ENCODE measurements around the gene PNPO.
A peak's percentile ranks its signal among the peaks of the same experiment; 100 is the strongest.

PNPO gene

DNA sequence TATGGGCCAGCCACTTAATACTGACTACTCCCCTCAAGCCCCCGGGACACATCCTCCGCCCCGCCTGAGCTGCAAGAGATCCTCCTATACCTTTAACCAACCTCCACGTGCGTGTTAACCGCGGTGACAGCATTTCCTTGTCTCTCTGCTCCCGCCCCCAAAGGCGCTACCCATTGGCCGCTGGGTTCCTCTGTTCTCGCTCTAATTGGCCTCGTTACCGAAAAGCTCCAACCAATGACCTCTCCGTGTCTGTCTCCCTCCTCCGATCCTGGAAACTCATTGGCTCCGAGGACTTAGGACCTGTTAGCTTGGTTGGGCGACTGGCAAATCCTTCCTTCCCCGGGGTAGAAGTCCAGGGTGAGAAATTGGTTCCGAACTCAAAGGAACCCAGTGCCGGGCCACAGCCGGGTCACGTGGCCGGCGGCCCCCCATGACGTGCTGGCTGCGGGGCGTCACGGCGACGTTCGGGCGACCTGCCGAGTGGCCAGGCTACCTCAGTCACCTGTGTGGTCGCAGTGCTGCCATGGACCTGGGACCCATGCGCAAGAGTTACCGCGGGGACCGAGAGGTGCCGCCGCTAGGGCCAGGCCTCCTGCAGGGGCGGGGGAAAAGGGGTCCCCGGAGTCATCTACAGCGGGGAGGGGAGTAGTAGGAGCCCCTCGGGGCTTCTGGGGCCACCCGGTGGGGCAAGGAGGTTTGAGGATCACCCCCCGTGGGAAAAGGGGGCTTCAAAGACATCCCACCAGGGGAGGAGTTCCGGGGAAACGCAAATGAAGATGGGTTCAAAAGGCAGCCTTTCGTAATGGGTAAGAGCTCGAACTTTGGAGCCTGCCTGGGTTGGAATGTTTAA is at the start of gene PNPO:
PNPO (plus strand) TSS at position 326 of the 850 bp plus-strand sequence; CDS start at position 431, 105 bp downstream.
- peak; percentile 78 to 91 (median 90) for DNase-seq (ENCODE audit: low read depth in 3 of 3)

DNA sequence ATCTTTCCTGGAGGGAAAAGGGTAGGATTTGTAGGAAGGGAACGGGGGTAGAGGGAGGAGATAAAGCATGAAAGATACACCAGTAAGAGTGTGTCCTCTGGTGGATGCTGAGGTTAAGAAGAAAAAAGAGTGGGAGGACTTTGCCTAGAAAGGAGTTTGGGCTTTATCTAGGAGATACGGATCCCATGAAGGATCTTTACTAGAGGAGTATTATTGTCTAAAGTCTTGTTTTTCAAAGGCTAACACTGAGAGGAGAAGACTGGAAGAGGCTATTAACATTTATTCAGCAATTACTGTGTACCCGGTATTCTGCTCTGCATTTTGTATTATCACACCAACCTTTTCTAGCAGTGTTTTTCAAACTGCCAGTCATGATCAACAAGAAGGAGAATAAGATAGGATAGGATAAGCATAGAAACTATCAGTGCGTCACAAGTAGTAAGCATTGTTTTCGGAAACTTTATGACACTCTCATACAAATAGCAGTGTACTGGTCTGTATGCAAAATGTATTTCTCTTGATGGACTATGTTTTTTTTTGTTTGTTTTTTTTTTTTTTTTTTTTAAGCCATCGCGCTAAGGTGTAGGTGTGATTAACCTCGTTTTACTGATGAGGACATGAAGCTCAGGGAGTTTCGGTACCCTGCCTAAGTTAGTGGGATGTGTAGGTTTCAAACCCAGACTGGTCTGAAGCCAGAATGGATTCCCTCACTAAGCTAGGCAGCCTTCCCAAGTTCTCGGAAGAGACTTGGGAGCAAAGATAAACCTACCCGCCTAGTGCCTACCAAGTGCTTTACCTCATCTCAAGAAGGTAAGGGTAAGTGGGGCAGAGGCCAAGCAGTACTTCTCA is 46.6 kb upstream of the PNPO start:
- DNase-seq (ENCODE audit: low read depth in 3 of 3): no peak

DNA sequence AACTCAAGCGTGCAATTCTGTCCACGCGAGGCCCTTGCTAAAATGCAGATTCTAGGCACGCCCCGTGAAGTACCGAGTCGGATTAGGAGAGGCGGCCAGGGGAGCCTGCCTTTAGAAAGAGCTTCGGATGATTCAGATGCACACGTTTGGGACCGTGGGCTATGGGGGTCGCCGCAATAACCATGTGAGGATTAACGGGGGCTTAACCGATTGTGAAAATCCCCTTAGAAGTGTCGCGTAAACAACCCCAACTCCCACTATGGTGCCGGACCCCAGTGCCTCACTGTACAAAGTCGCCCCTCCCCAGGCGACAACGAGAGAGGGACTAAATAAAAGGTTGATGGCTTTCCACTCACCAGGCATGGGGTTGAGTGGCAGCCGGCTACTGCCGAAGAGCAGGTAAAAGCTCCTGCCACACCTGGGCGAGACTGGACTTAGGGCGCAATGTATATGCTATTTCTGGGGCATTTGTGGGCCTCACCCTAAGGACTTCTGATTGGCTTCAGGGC is 46.0 kb upstream of the PNPO start:
- no peak for DNase-seq (ENCODE audit: low read depth in 3 of 3)

DNA sequence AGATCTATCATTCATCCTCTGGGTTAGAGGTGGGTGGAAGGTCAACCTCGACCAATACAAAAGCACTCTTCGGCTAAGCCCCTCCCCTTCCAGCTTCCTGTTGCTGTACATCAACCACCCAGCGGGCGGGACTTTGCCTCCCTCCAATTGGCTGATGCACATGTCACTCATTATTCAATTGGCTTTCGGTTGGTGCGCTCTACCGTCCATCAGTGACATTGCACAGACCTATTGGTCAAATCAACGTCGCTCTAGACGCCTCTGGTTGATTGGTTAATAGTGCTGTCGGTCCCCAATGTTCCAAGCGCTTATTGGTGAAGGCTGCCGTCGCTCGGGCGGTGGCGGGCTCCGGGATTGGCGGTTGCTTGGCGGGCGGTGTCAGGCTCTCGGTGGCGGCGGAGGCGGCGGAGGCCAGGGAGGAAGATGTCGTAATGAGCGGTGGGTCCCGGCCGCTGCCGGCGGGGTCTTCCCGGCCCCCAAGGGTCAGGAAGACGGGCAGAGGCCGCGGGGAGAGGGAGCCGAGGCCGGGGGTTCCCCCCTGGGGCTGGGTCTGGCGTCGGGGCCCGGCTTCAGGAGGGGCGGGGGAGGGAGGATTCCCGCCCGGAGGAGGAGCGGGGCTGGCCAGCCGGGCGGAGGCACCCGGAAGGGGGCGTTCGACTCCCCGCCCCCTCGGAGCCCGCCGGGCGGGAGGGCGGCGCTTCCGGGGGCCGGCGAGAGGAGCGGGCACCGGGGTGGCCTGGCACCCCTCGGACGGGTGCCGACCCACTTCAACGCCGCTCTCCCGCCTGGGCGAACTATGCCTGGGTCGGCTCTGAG is 45.3 kb upstream of the PNPO start, which contains the start of gene SP2:
SP2 (plus strand) TSS at position 381 of the 816 bp plus-strand sequence; CDS start at position 432, 51 bp downstream.
- peak; percentile 92 to 99 (median 99) for DNase-seq (ENCODE audit: low read depth in 3 of 3)

DNA sequence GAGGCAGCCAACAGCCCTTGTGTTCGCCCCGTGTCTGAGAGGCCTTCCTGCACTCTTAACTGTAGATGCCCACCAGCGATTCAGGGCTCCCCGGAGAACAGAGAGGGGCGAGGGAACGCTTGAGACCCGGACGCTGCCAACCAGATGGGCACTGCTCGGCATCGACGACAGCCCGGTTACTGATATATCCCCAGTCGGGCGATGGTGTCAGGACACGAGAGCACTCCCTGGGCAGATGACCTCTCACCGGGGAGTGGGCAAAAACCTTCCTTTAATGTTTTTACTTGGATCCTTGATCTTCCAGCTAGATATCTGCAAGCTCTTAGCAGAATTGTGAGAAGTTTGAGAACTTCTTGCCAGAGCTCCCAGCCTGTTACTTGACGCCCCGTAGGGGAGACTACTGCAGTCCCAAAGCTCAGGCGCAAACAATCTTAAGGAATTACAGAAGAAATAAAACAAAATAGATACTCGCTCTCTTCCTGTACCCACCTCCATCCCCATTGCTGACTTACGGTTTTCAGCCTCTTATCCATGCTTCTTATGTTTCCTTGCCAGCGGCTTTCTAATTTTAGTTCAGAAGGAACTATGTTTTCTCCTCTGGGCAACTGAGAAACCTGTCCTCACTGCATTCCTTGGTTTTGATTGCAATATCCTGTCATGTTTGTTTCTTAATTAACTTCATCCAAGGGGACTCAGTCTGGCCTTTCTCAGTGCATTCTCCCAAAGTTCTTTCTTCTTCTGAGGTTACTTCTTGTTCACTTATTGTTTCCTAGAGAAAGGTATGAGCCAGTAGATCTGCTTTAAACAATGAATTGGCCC is 44.5 kb upstream of the PNPO start:
- no peak for DNase-seq (ENCODE audit: low read depth in 3 of 3)

DNA sequence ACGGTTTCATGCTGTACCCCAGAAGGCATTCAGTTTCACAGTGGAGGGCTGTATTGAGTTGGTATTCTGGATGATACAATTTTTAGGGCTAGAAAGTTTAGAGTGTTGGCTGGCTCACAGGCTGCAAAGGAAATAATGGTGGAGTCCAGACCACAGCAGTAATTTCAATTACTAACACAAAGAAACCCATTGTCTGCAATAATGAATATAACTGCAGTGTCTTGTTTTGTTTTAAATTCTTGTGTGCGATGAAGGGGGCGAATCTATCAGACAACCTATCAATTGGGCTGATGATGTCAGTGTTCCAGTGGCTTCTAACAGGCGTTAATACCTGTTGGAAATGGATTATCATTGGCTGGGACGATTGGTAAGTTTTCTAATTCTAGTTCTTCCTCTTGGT is 43.8 kb upstream of the PNPO start:
- DNase-seq (ENCODE audit: low read depth in 3 of 3): no peak

DNA sequence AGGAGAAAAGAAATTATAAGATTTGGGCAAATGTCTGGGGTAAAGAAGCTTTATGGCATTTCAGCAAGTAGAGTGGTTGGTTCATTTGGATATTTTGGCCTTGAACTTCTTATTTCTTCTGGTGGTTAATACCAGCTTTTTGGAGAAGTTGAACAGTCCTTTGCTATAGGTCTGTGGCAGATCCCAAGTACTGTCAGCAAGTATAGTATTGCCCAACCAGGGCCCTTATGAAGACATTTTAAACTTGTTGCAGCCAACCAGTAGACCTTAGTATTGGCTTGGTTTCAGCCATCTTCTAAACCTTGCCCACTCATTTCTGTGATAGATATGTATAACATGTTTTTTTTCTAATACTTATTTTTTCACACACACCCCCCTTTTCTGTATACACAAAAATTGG is 43.1 kb upstream of the PNPO start:
- no peak for DNase-seq (ENCODE audit: low read depth in 3 of 3)

DNA sequence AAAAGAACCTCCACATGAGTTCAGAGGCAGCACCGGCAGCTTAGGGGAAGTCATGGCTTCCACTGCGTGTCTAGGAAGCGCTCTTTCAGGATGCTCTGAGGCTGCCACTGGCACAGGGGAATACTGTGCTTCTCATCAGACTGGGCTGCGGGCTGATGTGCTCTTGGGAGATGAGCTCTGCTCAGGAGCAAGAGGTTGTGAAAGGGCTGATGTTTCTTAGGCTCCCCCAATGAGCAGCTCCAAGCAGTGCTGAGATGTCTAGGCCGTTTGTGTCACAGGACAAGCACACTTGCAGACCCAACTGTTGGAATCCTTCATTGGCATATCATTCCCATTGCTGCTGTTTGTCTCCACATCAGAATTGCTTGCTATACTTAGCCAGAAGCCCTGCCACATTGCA is 41.7 kb upstream of the PNPO start:
- DNase-seq (ENCODE audit: low read depth in 3 of 3): no peak

DNA sequence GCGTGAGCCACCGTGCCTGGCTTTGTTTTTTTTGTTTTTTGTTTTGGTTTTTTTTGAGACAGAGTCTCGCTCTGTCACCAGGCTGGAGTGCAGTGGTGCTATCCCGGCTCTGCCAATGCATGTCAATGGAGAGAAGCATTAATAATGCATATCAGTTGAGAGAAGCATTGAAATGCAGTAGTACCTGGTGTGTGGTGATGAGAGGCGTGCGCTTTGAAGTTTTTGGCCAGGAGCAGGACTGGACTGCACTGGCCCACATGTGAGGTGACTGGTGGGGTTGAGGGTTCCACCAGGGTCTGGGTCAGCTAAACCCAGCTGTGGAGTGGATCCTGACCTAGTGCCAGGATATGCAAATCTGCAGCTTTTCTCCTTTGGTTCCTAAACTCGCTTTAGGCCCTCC is 39.9 kb upstream of the PNPO start:
- no peak for DNase-seq (ENCODE audit: low read depth in 3 of 3)

DNA sequence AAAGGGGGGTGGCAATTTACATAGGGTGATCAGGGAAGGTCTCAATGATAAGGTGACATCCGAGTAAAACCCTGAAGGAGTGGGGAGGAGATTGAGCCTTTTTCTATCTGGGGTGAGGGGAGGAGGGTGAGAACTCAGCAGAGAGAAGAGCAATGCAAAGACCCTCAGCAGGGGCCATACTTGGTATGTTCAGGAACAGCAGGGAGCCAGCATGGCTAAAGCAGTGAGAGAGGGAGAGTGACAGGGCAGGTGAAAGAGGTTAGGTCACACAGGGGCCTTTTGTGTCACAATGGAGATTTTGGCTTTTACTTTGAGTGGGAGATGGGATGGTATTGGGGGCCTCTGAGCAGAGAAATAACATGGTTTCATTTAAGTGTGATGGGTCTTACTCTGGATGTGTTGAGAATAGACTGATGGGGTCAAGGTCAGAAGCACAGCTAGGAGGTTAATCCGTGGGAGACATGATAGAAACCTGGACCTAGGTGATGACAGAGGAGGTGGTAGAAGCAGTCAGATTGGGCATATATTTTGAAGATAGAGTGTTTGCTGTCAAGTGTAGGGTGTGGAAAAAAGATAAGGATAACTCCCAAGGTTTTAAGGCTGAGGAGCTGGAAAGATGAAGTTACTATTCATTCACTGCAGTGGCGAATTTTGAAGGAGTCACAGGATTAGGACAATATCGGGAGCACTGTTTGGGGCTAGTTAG is 39.2 kb upstream of the PNPO start:
- no peak for DNase-seq (ENCODE audit: low read depth in 3 of 3)

DNA sequence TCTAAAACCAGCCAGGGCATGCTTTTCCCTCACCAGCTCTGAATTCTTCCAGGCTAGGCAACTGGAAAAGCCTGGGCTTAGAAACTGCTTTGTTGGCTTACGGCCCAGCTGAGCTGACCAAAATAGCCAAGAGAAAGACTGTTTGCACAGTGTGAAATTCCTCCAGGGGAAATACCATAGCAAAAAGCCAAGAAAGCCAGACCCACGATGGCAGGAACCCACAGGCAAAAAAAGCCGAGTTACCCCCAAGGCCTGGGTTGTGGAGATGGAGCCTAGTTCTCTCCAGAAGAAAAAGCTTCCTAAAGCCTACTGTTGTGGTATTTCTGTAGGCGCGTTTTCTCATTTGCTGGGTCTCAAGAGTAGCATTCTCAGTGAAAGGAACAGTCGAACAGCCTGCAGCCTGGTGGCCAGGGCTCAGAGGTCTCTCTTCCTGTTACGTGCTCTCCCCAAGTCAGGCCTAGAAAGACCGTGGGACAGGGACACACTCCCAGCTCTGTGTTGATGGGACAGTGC is 36.1 kb upstream of the PNPO start:
- no peak for DNase-seq (ENCODE audit: low read depth in 3 of 3)

DNA sequence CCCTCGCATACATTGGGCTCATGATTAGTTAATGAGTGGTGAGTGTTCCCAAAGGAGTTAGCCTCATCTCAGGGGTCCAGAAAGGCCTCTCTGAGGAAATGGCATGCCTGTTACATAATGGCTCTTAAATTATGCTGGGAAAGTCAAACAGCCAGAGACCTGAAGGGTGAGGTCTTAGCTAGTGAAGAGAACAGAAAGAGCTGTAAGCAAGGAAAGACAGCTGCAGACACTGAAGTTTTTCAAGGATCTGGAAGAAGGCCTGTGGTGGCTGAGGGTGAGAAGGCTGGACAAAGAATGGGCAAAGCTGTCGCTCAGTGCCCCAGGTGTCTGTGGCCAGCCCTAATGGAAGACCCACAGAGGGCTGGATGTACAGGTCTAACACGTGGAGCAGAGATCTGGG is 34.9 kb upstream of the PNPO start:
- DNase-seq (ENCODE audit: low read depth in 3 of 3): no peak

DNA sequence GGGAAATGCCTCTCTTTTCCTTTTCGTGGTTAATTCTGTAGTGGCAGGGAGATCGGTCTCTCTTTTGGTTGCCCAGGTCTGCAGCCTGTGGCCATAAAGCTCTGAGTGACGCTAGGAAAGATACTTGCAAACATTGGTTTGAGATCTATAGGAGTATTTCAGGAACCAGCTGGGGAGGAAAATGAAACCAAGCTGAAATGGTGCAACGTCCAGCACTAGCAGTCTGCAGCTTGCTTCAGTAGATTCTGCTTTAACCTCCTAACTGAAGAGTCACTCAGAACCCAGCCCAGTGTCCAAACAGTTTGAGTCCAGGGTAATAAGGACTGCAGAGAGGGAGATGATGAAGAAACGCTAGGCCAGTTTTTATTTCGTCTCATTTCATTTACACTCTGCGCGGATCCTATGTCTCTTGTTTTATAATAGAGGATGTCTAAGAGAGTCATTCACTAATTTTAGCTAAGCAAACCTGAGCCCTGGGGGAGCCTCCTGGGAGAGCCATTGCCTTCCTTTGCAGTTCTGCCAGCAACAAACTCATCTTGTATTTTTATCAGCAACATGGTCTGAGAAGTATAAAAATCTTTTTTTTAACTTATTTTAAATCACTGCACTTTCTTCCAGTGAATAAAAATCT is 33.3 kb upstream of the PNPO start:
- no peak for DNase-seq (ENCODE audit: low read depth in 3 of 3)

DNA sequence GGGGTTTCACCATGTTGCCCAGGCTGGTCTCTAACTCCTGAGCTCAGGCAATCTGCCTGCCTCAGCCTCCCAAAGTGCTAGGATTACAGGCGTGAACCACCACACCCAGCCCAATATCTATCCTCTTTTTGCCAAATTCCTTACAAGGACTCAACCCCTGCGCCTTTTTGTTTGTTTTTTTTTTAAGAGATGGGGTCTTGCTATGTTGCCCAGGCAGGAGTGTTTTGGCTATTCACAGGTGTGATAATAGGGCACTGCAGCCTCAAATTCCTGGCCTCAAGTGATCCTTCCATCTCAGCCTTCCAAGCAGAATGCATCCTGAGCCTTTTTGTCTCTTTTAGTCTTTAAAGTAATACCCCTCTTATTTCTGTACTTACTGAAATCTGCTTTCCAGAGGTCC is 28.3 kb upstream of the PNPO start:
- DNase-seq (ENCODE audit: low read depth in 3 of 3): no peak

DNA sequence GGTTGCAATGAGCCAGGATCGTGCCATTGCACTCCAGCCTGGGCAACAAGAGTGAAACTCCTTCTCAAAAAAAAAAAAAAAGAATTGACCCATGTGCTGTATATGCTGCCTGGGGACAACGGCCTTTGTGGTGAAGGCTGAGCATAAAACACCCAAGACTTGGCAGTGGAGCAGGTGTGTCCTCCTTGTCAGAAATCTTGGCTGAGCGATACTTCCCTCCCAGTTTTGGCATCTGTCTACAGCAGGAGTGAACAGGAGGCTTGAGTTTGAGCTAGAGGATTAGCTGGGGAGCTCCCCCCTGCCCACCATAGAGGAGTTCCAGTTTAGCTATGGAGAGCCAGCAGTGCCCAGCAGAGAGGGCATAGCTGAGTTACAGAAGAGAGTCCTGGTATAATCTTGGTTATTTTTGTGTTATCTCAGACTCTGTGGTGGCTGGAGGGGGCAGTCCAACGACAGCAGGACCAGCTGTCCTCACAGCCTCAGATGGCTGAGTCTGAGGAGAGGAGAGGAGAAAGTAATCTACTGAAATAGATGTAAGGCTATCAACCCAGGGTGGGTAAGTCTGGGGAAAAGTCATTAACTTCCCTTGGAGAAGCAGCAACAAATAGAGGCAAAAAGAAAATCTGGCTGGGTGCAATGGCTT is 26.9 kb upstream of the PNPO start:
- no peak for DNase-seq (ENCODE audit: low read depth in 3 of 3)

DNA sequence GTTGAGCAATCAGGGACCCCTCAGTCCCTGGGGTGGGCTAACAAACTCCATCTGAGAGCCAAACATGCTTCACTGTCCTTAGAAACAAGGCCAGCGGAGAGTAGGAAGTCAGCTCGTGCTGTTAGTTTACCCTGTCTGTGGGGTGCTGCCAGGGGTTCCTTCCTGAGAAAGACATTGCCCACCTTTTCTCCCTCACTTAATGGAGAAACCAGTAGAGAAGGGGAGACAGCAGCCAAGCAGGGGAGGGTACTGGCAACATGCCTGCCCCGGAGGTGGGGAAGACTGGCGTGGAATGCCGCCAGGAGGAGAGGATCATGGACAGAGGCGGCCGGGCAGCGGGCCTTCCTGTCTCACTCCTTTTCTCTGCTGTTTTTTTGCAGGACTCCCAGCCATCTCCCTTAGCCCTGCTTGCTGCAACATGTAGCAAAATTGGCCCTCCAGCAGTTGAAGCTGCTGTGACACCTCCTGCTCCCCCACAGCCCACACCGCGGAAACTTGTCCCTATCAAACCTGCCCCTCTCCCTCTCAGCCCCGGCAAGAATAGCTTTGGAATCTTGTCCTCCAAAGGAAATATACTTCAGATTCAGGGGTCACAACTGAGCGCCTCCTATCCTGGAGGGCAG is 25.5 kb upstream of the PNPO start:
- DNase-seq (ENCODE audit: low read depth in 3 of 3): no peak

DNA sequence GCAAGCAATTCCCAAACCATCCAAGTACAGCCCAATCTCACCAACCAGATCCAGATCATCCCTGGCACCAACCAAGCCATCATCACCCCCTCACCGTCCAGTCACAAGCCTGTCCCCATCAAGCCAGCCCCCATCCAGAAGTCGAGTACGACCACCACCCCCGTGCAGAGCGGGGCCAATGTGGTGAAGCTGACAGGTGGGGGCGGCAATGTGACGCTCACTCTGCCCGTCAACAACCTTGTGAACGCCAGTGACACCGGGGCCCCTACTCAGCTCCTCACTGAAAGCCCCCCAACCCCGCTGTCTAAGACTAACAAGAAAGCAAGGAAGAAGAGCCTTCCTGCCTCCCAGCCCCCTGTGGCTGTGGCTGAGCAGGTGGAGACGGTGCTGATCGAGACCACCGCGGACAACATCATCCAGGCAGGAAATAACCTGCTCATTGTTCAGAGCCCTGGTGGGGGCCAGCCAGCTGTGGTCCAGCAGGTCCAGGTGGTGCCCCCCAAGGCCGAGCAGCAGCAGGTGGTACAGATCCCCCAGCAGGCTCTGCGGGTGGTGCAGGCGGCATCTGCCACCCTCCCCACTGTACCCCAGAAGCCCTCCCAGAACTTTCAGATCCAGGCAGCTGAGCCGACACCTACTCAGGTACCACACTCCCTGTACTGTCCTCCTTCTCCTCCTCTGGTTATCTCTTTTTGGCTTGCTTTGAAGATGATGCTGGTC is 24.7 kb upstream of the PNPO start:
- no peak for DNase-seq (ENCODE audit: low read depth in 3 of 3)

DNA sequence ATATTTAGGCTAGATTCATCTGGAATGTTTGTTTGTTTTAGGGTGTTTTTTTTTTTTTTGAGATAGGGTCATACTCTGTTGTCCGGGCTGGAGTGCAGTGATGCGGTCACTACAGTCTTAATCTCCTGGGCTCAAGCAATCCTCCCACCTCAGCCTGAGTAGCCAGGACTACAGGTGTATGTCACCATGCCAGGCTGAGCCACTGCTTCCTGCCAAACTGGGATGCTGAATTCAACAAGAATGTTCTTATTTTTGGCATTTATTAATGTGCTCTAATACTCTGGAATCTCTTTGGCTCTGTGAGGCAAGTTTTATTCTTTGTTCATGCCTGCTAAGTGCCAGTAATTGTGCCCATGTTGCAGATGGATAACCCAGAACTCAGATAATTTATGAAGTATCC is 23.8 kb upstream of the PNPO start:
- DNase-seq (ENCODE audit: low read depth in 3 of 3): no peak

All from stimulated activated CD4-positive, alpha-beta T cell treated with anti-CD3 and anti-CD28 coated beads, TNF-alpha, amount 100 ng/mL, for 4 hours (primary cell).